CD4-positive, alpha-beta T cell (primary cell): ENCODE data around the gene TP53I13. TPM values are rescaled to one million over a fixed set of nuclear protein-coding genes. Genes with fewer than 3 reads are reported as not detected.

Source experiments
- ATAC-seq: fragments of 200-7000 bp; cut with Tn5 transposase; one replicate; pipeline ENCODE4 v1.10.0; 2022; ENCODE audit warnings: mild to moderate bottlenecking; ENCODE audit not compliant: poor library complexity
- CTCF ChIA-PET: fragments of 350-600 bp; sonication (Branson Sonifier 250); formaldehyde crosslinking; loops from one replicate; lab custom pipeline; 2021; ENCODE audit warnings: antibody characterized with exemption, inconsistent platforms; lab: Charles Lee
- POLR2A ChIA-PET: fragments of 350-600 bp; sonication (Branson Sonifier 250); formaldehyde crosslinking; loops from one replicate; lab custom pipeline; 2021; ENCODE audit warnings: antibody characterized with exemption, inconsistent platforms; lab: Charles Lee
- DNase-seq, 14 experiments: peaks; one replicate each; pipeline ENCODE4 v3.0.0-alpha.2; 2013 to 2020; ENCODE audit warnings: mixed read lengths in 2 of 14
- H3K27ac ChIP-seq, 2 donors: one replicate each; pipeline versions ENCODE4 v1.5.1 to v1.7.0; 2013; ENCODE audit warnings: low read length in 2 of 2, low read depth in 1 of 2, mild to moderate bottlenecking in 1 of 2
- H3K27me3 ChIP-seq, 2 experiments: 1 replicate in 1 of 2; 2 replicates in 1 of 2; pipeline versions ENCODE4 v1.6.1 to v1.7.0; 2013; ENCODE audit warnings: low read length in 2 of 2, control low read depth in 1 of 2, mild to moderate bottlenecking in 1 of 2, moderate library complexity in 1 of 2; ENCODE audit not compliant: insufficient read depth in 2 of 2, control insufficient read depth in 1 of 2
- H3K36me3 ChIP-seq: one replicate; pipeline ENCODE4 v1.6.1; 2013; ENCODE audit warnings: low read length, control low read depth; ENCODE audit not compliant: insufficient read depth
- H3K4me1 ChIP-seq: one replicate; pipeline ENCODE4 v1.6.1; 2013; ENCODE audit warnings: low read length, control low read depth; ENCODE audit not compliant: insufficient read depth
- H3K4me3 ChIP-seq: one replicate; pipeline ENCODE4 v1.5.1; 2013; ENCODE audit warnings: mild to moderate bottlenecking, low read length, moderate library complexity
- H3K9me3 ChIP-seq, 2 experiments: 1 replicate in 1 of 2; 2 replicates in 1 of 2; pipeline versions ENCODE4 v1.6.1 to v1.7.0; 2013; ENCODE audit warnings: low read length in 2 of 2, mild to moderate bottlenecking in 2 of 2, control low read depth in 1 of 2, moderate library complexity in 1 of 2; ENCODE audit not compliant: control insufficient read depth in 1 of 2, insufficient read depth in 1 of 2
- H3K27ac Mint-ChIP-seq: one replicate; pipeline ENCODE4 v1.8.0; 2020; ENCODE audit warnings: mixed read lengths
- H3K27me3 Mint-ChIP-seq: one replicate; pipeline ENCODE4 v1.8.0; 2021; ENCODE audit warnings: mixed read lengths
- H3K36me3 Mint-ChIP-seq: one replicate; pipeline ENCODE4 v1.8.0; 2021; ENCODE audit warnings: low read depth, mixed read lengths
- H3K4me1 Mint-ChIP-seq: one replicate; pipeline ENCODE4 v1.8.0; 2021; ENCODE audit warnings: low read depth, mixed read lengths
- H3K4me3 Mint-ChIP-seq: one replicate; pipeline ENCODE4 v1.8.0; 2020; ENCODE audit warnings: mild to moderate bottlenecking, mixed read lengths
- H3K9me3 Mint-ChIP-seq: one replicate; pipeline ENCODE4 v1.8.0; 2020; ENCODE audit warnings: mixed read lengths
- CTCF ChIP-seq: fragments of 200-600 bp; IDR thresholded peaks from one replicate; pipeline ENCODE4 v1.8.0; 2022; ENCODE audit warnings: antibody characterized with exemption, mild to moderate bottlenecking
- intact Hi-C, 2 experiments: fragments of 100-400 bp; cut with DNase I in 1 of 2; cut with micrococcal nuclease in 1 of 2; formaldehyde crosslinking; loops; one replicate each; pipeline versions ENCODE4 v1.15.1 to v1.9.0; 2023 to 2025; cut with DNase I, micrococcal nuclease
- total RNA-seq, 174 experiments: library from RNA in 2 of 174; stranded (reverse) in 2 of 174; gene quantifications; one replicate each; pipeline ENCODE4 v1.2.3 and lab custom pipeline; 2021 to 2026

The TP53I13 gene
- total RNA-seq, 2 experiments from 2014 or later = 45.8 to 47.7 TPM

- ATAC-seq (no peak), DNase-seq (peak in 3 of 14 experiments; percentile 22 to 60 (median 50))
- H3K36me3 ChIP-seq = no peaks in the 10 kb centered on the region
- H3K9me3 ChIP-seq = no peaks in the 10 kb centered on the region
- H3K27me3 Mint-ChIP-seq = no peaks in the 10 kb centered on the region
- H3K27ac ChIP-seq = peak overlapping the region in 1 of 2 donors; percentile 64
- no peak for TF ChIP-seq CTCF
- no peaks in the 10 kb centered on the region for H3K27me3 ChIP-seq
- peak overlapping the region; percentile 86 for H3K27ac Mint-ChIP-seq
- peak overlapping the region; percentile 92 for H3K4me3 Mint-ChIP-seq
- H3K4me1 Mint-ChIP-seq = peaks cover 63% of the 10 kb centered on the region
- intact Hi-C loops = loop anchor here in 1 of 2 experiments (1.0 kb wide), 1 partner anchor 10 kb away; no protein-coding TSS in a partner anchor
- ChIA-PET POLR2A (interaction anchor here (1.8 to 3.2 kb wide), 4 partner anchors 10 to 27 kb away, joined by 8 to 29 read pairs (median 21); partner anchors contain the start of gene ABHD15), CTCF (interaction anchor here (1.7 to 4.9 kb wide), 5 partner anchors 10 to 49 kb away, joined by 8 to 96 read pairs (median 19); partner anchors contain the start of genes ABHD15 and TP53I13)
- peaks cover 79% of the 10 kb centered on the region for H3K4me1 ChIP-seq
- peaks cover 4% of the 10 kb centered on the region for H3K36me3 Mint-ChIP-seq
- H3K4me3 ChIP-seq = peak overlapping the region; percentile 67
- no peaks in the 10 kb centered on the region for H3K9me3 Mint-ChIP-seq
Observed at GRCh38 chr17:29590411-29591145, 22.1 kb downstream of the TP53I13 start.

GRCh38 chr17:29591146-29591736, 22.7 kb downstream of the TP53I13 start:
- Mint-ChIP-seq H3K36me3 (peaks cover 4% of the 10 kb centered on the region), H3K4me1 (peaks cover 57% of the 10 kb centered on the region), H3K4me3 (peak overlapping the region; percentile 92), H3K9me3 (no peaks in the 10 kb centered on the region), H3K27me3 (no peaks in the 10 kb centered on the region), H3K27ac (no peak overlapping the region)
- DNase-seq (peak in 4 of 14 experiments; percentile 25 to 61 (median 52)), ATAC-seq (no peak)
- peaks cover 74% of the 10 kb centered on the region for H3K4me1 ChIP-seq
- H3K9me3 ChIP-seq = no peaks in the 10 kb centered on the region
- intact Hi-C loops = loop anchor here in 1 of 2 experiments (1.0 kb wide), 1 partner anchor 11 kb away; no protein-coding TSS in a partner anchor
- no peaks in the 10 kb centered on the region for H3K27me3 ChIP-seq
- no peak for TF ChIP-seq CTCF
- POLR2A ChIA-PET = interaction anchor here (1.8 to 3.2 kb wide), 4 partner anchors 10 to 26 kb away, joined by 8 to 29 read pairs (median 21); partner anchors contain the start of gene ABHD15
- no peak overlapping the region for H3K27ac ChIP-seq
- peak overlapping the region; percentile 67 for H3K4me3 ChIP-seq
- CTCF ChIA-PET = interaction anchor here (1.1 to 4.9 kb wide), 8 partner anchors 11 to 114 kb away, joined by 3 to 96 read pairs (median 12); partner anchors contain the start of genes ABHD15 and TP53I13
- no peaks in the 10 kb centered on the region for H3K36me3 ChIP-seq
